Heart right ventricle (tissue), 16 donors: ENCODE results near the gene KIAA0753. TPM values are rescaled to one million over a fixed set of nuclear protein-coding genes. Genes with fewer than 3 reads are reported as not detected.
"Not testable (repeated sequence)": the region's sequence is repeated elsewhere in the genome, so short reads cannot be mapped to it uniquely, and the experiment has no call there.

Experiments used
- ATAC-seq, 8 donors: fragments of 200-7000 bp; cut with Tn5 transposase; one replicate each; pipeline ENCODE4 v1.9.1; 2020; ENCODE audit warnings: mild to moderate bottlenecking in 8 of 8, moderate library complexity in 8 of 8, moderate number of reproducible peaks in 1 of 8
- DNase-seq, 2 donors: peaks; one replicate each; pipeline ENCODE4 v3.0.0-alpha.2; 2020
- H3K27ac ChIP-seq, 10 donors: fragments of 200-600 bp; sonication (generic) in 2 of 10; one replicate each; pipeline versions ENCODE4 v1.5.0 to v1.8.0; 2020 to 2022; ENCODE audit warnings: mild to moderate bottlenecking in 3 of 10
- H3K27me3 ChIP-seq, 7 donors: fragments of 200-600 bp; one replicate each; pipeline ENCODE4 v1.8.0; 2021 to 2022; ENCODE audit warnings: mild to moderate bottlenecking in 2 of 7
- H3K36me3 ChIP-seq, 9 donors: fragments of 200-600 bp; sonication (generic) in 1 of 9; one replicate each; pipeline versions ENCODE4 v1.5.0 to v1.8.0; 2020 to 2022; ENCODE audit warnings: mild to moderate bottlenecking in 2 of 9
- H3K4me1 ChIP-seq, 9 donors: fragments of 200-600 bp; sonication (generic) in 1 of 9; one replicate each; pipeline versions ENCODE4 v1.5.0 to v1.8.0; 2020 to 2022; ENCODE audit warnings: mild to moderate bottlenecking in 4 of 9
- H3K4me3 ChIP-seq, 10 donors: fragments of 200-600 bp; sonication (generic) in 2 of 10; one replicate each; pipeline versions ENCODE4 v1.5.0 to v1.8.0; 2020 to 2022; ENCODE audit warnings: mild to moderate bottlenecking in 7 of 10, moderate library complexity in 2 of 10
- H3K9me3 ChIP-seq, 11 donors: fragments of 200-600 bp in 10 of 11; sonication (generic) in 2 of 11; one replicate each; pipeline versions ENCODE4 v1.5.0 to v1.8.0; 2013 to 2022; ENCODE audit warnings: mild to moderate bottlenecking in 2 of 11, control low read depth in 1 of 11, moderate library complexity in 1 of 11
- WGBS, 2 donors: extraction: QIAGEN DNeasy Blood & Tissue Kit; methylation state at CpG; one replicate each; pipeline ENCODE4 v1.1.7; 2013; ENCODE audit warnings: inconsistent platforms in 1 of 2; 5-methylcytosine and 5-hydroxymethylcytosine counted together
- intact Hi-C, 10 donors: fragments of 100-400 bp; cut with DNase I; formaldehyde crosslinking; loops; one replicate each; pipeline versions ENCODE4 v1.11.1 to v1.14.2; 2022
- polyA plus RNA-seq, 2 donors: library from polyadenylated mRNA; stranded (reverse); fragments of 200-250 nt; gene quantifications; one replicate each; pipeline ENCODE4 v1.2.3, GENCODE V29; 2013
- total RNA-seq, 10 donors: library from RNA; stranded (reverse); fragmentation: NEBNext Ultra II Directional in 3 of 10; extraction: Animal tissue kit (Norgen Biotek cat#: 25700) in 3 of 10; gene quantifications; one replicate each; pipeline versions ENCODE4 v1.2.1 to v1.2.4, GENCODE V29; 2021 to 2023
- TF ChIP-seq, protein P1 (sequence below), 9 donors: fragments of 200-600 bp; sonication (generic) in 2 of 9; IDR thresholded peaks; one replicate each; pipeline versions ENCODE4 v1.5.0 to v1.8.0; 2021 to 2022; ENCODE audit warnings: antibody characterized with exemption in 9 of 9, mild to moderate bottlenecking in 5 of 9, moderate library complexity in 1 of 9
- donor health status: Arrhythmogenic right ventricular cardiomyopathy.
- donor health status: ischemic (EF 13 %, LVEDD 7.1; RV severe dilation, severe dysfunction).
- donor health status: healthy with polysubstance abuse.
- donor health status: DM: no; HTN: yes; CAD: no.
- donor health status: DM: no; HTN: no; CAD: no.
- donor health status: ischemic (EF 25% LVEDD 6.9; RV normal size, moderate dysfunction).
- donor health status: ischemic (EF 25% LVEDD 5.7; RV mildly dilated, moderate dysfunction).
- donor health status: healthy.
- donor health status: DM: yes; HTN: yes; CAD: no.
- donor health status: Ischemic cardiomyopathy.
- donor health status: ischemic (EF 35%, LVEDD 5.7; RV mildly dilated, moderate dysfunction).
- donor health status: nonischemic (EF 11% LVEDD 7.7; RV severe dilation, severe dysfunction).
- donor health status: DM: yes; HTN: yes; CAD: no.
- donor health status: PGD.
- donor health status: ischemic (EF 29% LVEDD 5.4; RV normal size, mild dysfunction).
- donor health status: nonischemic (EF 23%, LVEDD 6.1; RV moderate dilation, normal function).

The KIAA0753 gene
- total and polyA plus RNA-seq, 12 donors = 2.4 to 9.9 (median 5.5) TPM

GRCh38 chr17:6666557-6666956, 26.0 kb upstream of the KIAA0753 start:
- no peak for DNase-seq
- Histone ChIP-seq H3K9me3 (no peaks in the 10 kb centered on the region), H3K36me3 (no peaks in the 10 kb centered on the region), H3K27me3 (peaks cover 0 to 52% (median 29%) of the 10 kb centered on the region in 7 donors), H3K4me3 (no peak overlapping the region), H3K4me1 (peaks cover 0 to 6% (median 0%) of the 10 kb centered on the region in 9 donors), H3K27ac (no peak overlapping the region)
- ATAC-seq = no peak
- WGBS, 2 donors = 93 to 94% methylated on average over 6 of the region's 6 CpGs
- intact Hi-C loops = loop anchor here (2.0 to 10.0 kb wide), 14 partner anchors 62 to 348 kb away; partner anchors contain the start of genes XAF1 (in 3 of the 10), TEKT1 (in 2 of the 10), ALOX12 (in 1 of the 10) and RNASEK (in 1 of the 10)
- TF ChIP-seq, protein P1, sequence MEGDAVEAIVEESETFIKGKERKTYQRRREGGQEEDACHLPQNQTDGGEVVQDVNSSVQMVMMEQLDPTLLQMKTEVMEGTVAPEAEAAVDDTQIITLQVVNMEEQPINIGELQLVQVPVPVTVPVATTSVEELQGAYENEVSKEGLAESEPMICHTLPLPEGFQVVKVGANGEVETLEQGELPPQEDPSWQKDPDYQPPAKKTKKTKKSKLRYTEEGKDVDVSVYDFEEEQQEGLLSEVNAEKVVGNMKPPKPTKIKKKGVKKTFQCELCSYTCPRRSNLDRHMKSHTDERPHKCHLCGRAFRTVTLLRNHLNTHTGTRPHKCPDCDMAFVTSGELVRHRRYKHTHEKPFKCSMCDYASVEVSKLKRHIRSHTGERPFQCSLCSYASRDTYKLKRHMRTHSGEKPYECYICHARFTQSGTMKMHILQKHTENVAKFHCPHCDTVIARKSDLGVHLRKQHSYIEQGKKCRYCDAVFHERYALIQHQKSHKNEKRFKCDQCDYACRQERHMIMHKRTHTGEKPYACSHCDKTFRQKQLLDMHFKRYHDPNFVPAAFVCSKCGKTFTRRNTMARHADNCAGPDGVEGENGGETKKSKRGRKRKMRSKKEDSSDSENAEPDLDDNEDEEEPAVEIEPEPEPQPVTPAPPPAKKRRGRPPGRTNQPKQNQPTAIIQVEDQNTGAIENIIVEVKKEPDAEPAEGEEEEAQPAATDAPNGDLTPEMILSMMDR (IDR thresholded peaks at IDR 0.05) = no peak

- intact Hi-C loops = loop anchor here (2.0 to 10.0 kb wide), 14 partner anchors 61 to 349 kb away; partner anchors contain the start of genes XAF1 (in 3 of the 10), TEKT1 (in 2 of the 10), ALOX12 (in 1 of the 10) and RNASEK (in 1 of the 10)
- Histone ChIP-seq H3K27ac (no peak overlapping the region), H3K4me3 (no peak overlapping the region), H3K9me3 (no peaks in the 10 kb centered on the region), H3K4me1 (peaks cover 0 to 10% (median 0%) of the 10 kb centered on the region in 9 donors), H3K27me3 (peaks cover 0 to 51% (median 27%) of the 10 kb centered on the region in 7 donors), H3K36me3 (no peaks in the 10 kb centered on the region)
- 17 to 19% methylated on average over 9 of the region's 9 CpGs for WGBS, 2 donors
- DNase-seq (peak; percentile 54 to 75), ATAC-seq (peak; percentile 85 to 95 (median 92))
- TF ChIP-seq, protein P1 (IDR thresholded peaks at IDR 0.05) = peak; percentile 85 to 95 (median 92)
These were observed 25.6 kb upstream of the KIAA0753 start for GRCh38 chr17:6666077-6666521.

DNA sequence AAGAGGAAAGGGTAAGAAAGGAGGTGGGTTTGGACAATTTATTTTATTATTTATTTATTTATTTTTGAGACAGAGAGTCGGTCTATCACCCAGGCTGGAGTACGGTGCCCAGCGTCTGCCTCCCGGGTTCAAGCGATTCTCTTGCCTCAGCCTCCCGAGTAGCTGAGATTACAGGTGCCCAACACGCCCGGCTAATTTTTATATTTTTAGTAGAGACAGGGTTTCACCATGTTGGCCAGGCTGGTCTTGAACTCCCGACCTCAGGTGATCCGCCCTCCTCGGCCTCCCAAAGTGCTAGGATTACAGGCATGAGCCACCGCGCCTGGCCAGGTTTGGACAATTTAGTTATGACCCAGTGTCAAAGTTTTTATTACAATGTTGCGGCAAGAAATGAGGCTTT, 22.7 kb upstream of the KIAA0753 start:
- 94 to 96% methylated on average over 14 of the region's 14 CpGs for WGBS, 2 donors
- ATAC-seq, DNase-seq, H3K27ac ChIP-seq, H3K4me3 ChIP-seq, H3K36me3 ChIP-seq, H3K9me3 ChIP-seq: not testable (repeated sequence)
- intact Hi-C loops = loop anchor here (5.0 to 10.0 kb wide), 8 partner anchors 58 to 352 kb away; partner anchors contain the start of genes XAF1 (in 3 of the 10), RNASEK (in 1 of the 10) and TEKT1 (in 1 of the 10)
- peaks cover 0 to 47% (median 29%) of the 10 kb centered on the region in 7 donors for H3K27me3 ChIP-seq
- peaks cover 0 to 23% (median 0%) of the 10 kb centered on the region in 9 donors for H3K4me1 ChIP-seq

GRCh38 chr17:6661464-6661848, 20.9 kb upstream of the KIAA0753 start:
- H3K9me3 ChIP-seq = no peaks in the 10 kb centered on the region
- H3K4me1 ChIP-seq = peaks cover 0 to 23% (median 0%) of the 10 kb centered on the region in 9 donors
- H3K4me3 ChIP-seq = no peak overlapping the region
- intact Hi-C loops = loop anchor here (5.0 to 10.0 kb wide), 8 partner anchors 57 to 353 kb away; partner anchors contain the start of genes XAF1 (in 3 of the 10), RNASEK (in 1 of the 10) and TEKT1 (in 1 of the 10)
- H3K36me3 ChIP-seq = no peaks in the 10 kb centered on the region
- TF ChIP-seq, protein P1 (IDR thresholded peaks at IDR 0.05) = no peak
- no peak overlapping the region for H3K27ac ChIP-seq
- peaks cover 0 to 57% (median 38%) of the 10 kb centered on the region in 7 donors for H3K27me3 ChIP-seq
- ATAC-seq (no peak), DNase-seq (no peak)
- 81% methylated on average over 2 of the region's 2 CpGs for WGBS, 2 donors
